Neural cell (in vitro differentiated cells): ENCODE data around the gene COG1. TPM values are rescaled to one million over a fixed set of nuclear protein-coding genes. Genes with fewer than 3 reads are reported as not detected.
A peak's percentile ranks its signal among the peaks of the same experiment; 100 is the strongest.

Experiments
- H2AFZ ChIP-seq: fragments of 200-600, 300-800 bp; sonication (generic), shearing (Covaris generic); 2 replicates; pipeline ENCODE4 v1.6.0; 2014; ENCODE audit warnings: low read depth, mild to moderate bottlenecking, antibody characterized with exemption, low read length, moderate library complexity
- H3F3A ChIP-seq: fragments of 200-600 bp; shearing (Covaris generic); 2 replicates; pipeline ENCODE4 v1.6.1; 2016; ENCODE audit warnings: mild to moderate bottlenecking, moderate library complexity, mixed read lengths, antibody characterized with exemption, low read length; ENCODE audit not compliant: insufficient read depth, poor library complexity, severe bottlenecking
- H3K27ac ChIP-seq: fragments of 200-600, 300-800 bp; sonication (generic), shearing (Covaris generic); 2 replicates; pipeline ENCODE4 v1.5.1; 2014; ENCODE audit warnings: mild to moderate bottlenecking, low read length, moderate library complexity
- H3K27me3 ChIP-seq: fragments of 300-800, 200-600 bp; sonication (generic), shearing (Covaris generic); 2 replicates; pipeline ENCODE4 v1.6.0; 2014; ENCODE audit warnings: mild to moderate bottlenecking, low read depth, low read length, moderate library complexity; ENCODE audit not compliant: insufficient read depth
- H3K36me3 ChIP-seq: fragments of 300-800, 200-600 bp; sonication (generic), shearing (Covaris generic); 2 replicates; pipeline ENCODE4 v1.5.1; 2014; ENCODE audit warnings: mild to moderate bottlenecking, antibody characterized with exemption, low read length, moderate library complexity; ENCODE audit not compliant: insufficient read depth
- H3K4me2 ChIP-seq: fragments of 300-800, 200-600 bp; sonication (generic), shearing (Covaris generic); 2 replicates; pipeline ENCODE4 v1.6.0; 2014; ENCODE audit warnings: mild to moderate bottlenecking, low read length
- H3K4me3 ChIP-seq: fragments of 300-800, 200-600 bp; sonication (generic), shearing (Covaris generic); 2 replicates; pipeline ENCODE4 v1.5.1; 2014; ENCODE audit warnings: mild to moderate bottlenecking, low read length, moderate library complexity
- H3K79me2 ChIP-seq: fragments of 200-600 bp; shearing (Covaris generic); replicated peaks from 2 replicates; pipeline ENCODE4 v1.6.0; 2014; ENCODE audit warnings: mild to moderate bottlenecking, low read length, moderate library complexity; ENCODE audit not compliant: insufficient read depth
- H3K9ac ChIP-seq: fragments of 300-800, 200-600 bp; sonication (generic), shearing (Covaris generic); 2 replicates; pipeline ENCODE4 v1.6.1; 2016; ENCODE audit warnings: mild to moderate bottlenecking, low read length, mixed read lengths
- H3K9me2 ChIP-seq: fragments of 200-600 bp; shearing (Covaris generic); 2 replicates; pipeline ENCODE4 v1.6.1; 2016; ENCODE audit warnings: mild to moderate bottlenecking, low read length, mixed read lengths; ENCODE audit not compliant: insufficient read depth
- H3K9me3 ChIP-seq: fragments of 200-600, 300-800 bp; sonication (generic), shearing (Covaris generic); 2 replicates; pipeline ENCODE4 v1.6.1; 2016; ENCODE audit warnings: mild to moderate bottlenecking, mixed run types, low read length, moderate library complexity, mixed read lengths
- H4K20me1 ChIP-seq: fragments of 200-600 bp; shearing (Covaris generic); 2 replicates; pipeline ENCODE4 v1.6.1; 2016; ENCODE audit warnings: mild to moderate bottlenecking, mixed run types; ENCODE audit not compliant: insufficient read depth
- EP300 ChIP-seq: fragments of 450-650 bp; conservative IDR thresholded peaks from 2 replicates; pipeline ENCODE4 v1.6.1; 2014; ENCODE audit warnings: antibody characterized with exemption, mild to moderate bottlenecking, moderate library complexity; ENCODE audit not compliant: poor library complexity, severe bottlenecking
- EZH2 ChIP-seq: fragments of 200-600, 300-800 bp; shearing (Covaris generic), sonication (generic); IDR thresholded peaks from 2 replicates; pipeline ENCODE4 v1.6.1; 2014; ENCODE audit warnings: antibody characterized with exemption, low read length, borderline replicate concordance, mild to moderate bottlenecking; ENCODE audit not compliant: insufficient read depth, poor library complexity, severe bottlenecking
- MXI1 ChIP-seq: fragments of 450-650 bp; conservative IDR thresholded peaks from 2 replicates; pipeline ENCODE4 v1.6.1; 2014; ENCODE audit warnings: antibody characterized with exemption, mild to moderate bottlenecking; ENCODE audit not compliant: poor library complexity, severe bottlenecking
- POLR2AphosphoS5 ChIP-seq: IDR thresholded peaks from 2 replicates; pipeline ENCODE4 v1.6.1; 2012
- RAD21 ChIP-seq: fragments of 450-650 bp; conservative IDR thresholded peaks from 2 replicates; pipeline ENCODE4 v1.6.1; 2014; ENCODE audit warnings: antibody characterized with exemption, mild to moderate bottlenecking, moderate library complexity
- SMC3 ChIP-seq: fragments of 450-650 bp; conservative IDR thresholded peaks from 2 replicates; pipeline ENCODE4 v1.6.1; 2014; ENCODE audit warnings: antibody characterized with exemption, mild to moderate bottlenecking, moderate library complexity; ENCODE audit not compliant: poor library complexity
- TAF1 ChIP-seq: IDR thresholded peaks from 2 replicates; pipeline ENCODE4 v1.6.1; 2012; ENCODE audit warnings: low read depth
- polyA plus RNA-seq: library from polyadenylated mRNA; depleted of rRNA; stranded (reverse); fragments of >200 nt; gene quantifications from 2 replicates; pipeline ENCODE4 v1.2.3, GENCODE V29; 2014
- TF ChIP-seq, protein P1 (sequence below): IDR thresholded peaks from 2 replicates; pipeline ENCODE4 v1.6.1; 2012; ENCODE audit warnings: borderline replicate concordance
- TF ChIP-seq, protein P2 (sequence below): fragments of 450-650 bp; IDR thresholded peaks from 2 replicates; pipeline ENCODE4 v1.5.1; 2014; ENCODE audit warnings: antibody characterized with exemption, mild to moderate bottlenecking, moderate library complexity; ENCODE audit not compliant: poor library complexity, severe bottlenecking

The COG1 gene
- polyA plus RNA-seq, 1 donor from 2014 or later, result 23.5 TPM

DNA sequence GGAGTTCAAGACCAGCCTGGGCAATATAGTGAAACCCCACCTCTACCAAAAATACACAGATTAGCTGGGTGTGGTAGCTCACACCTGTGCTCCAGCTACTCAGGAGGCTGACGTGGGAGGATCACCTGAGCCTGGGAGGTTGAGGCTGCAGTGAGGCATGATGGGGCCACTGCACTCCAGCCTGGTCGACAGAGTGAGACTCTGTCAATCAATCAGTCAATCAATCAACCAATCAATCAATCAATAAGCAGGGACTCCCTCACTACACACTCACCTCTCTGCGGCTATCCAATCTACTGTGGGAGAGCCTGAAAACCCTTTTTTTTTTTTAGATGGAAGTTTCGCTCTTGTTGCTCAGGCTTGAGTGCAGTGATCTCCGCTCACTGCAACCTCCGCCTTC lies 37.2 kb downstream of the COG1 start:
- Histone ChIP-seq H3K79me2 (peaks cover 39% of the 10 kb centered on the region), H3K9me2 (no peaks in the 10 kb centered on the region), H4K20me1 (no peaks in the 10 kb centered on the region), H3K4me3 (peak overlapping the region; percentile 98), H3K27ac (no peak overlapping the region), H3K27me3 (no peaks in the 10 kb centered on the region), H3K9ac (no peak overlapping the region), H3F3A (no peaks in the 10 kb centered on the region), H2AFZ (no peak overlapping the region), H3K9me3 (no peaks in the 10 kb centered on the region), H3K36me3 (no peaks in the 10 kb centered on the region), H3K4me2 (no peak overlapping the region)
- TF ChIP-seq MXI1 (no peak), SMC3 (no peak)

DNA sequence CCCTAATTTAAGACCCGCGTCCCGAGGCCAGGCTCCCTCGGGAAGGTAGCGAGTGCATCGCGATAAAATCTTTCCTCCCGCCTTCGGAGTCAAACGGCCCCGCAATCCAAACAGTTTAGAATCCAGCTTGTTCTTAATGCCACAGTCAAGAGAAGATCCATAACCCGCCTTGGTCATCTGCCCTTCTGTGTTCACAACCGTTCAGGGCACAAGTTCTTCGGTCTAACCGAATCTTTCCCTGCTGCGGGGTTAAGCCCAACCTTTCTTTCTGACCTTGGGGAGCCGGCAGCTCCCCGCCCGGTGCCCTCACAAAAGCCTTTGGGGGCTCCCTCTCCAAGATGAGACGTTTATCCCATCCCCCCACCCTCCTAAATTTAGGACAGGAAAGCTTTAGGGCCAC lies 38.5 kb downstream of the COG1 start:
- Histone ChIP-seq H3K4me2 (peak overlapping the region; percentile 99), H3F3A (no peaks in the 10 kb centered on the region), H3K9me3 (no peaks in the 10 kb centered on the region), H3K27me3 (no peaks in the 10 kb centered on the region), H3K36me3 (no peaks in the 10 kb centered on the region), H3K4me3 (peak overlapping the region; percentile 98), H3K9ac (peak overlapping the region; percentile 85), H3K9me2 (no peaks in the 10 kb centered on the region), H3K79me2 (peaks cover 34% of the 10 kb centered on the region), H3K27ac (peak overlapping the region; percentile 87), H4K20me1 (no peaks in the 10 kb centered on the region), H2AFZ (peak overlapping the region; percentile 51)
- TF ChIP-seq MXI1, result no peak
- no peak for TF ChIP-seq POLR2AphosphoS5
- TF ChIP-seq, protein P1, sequence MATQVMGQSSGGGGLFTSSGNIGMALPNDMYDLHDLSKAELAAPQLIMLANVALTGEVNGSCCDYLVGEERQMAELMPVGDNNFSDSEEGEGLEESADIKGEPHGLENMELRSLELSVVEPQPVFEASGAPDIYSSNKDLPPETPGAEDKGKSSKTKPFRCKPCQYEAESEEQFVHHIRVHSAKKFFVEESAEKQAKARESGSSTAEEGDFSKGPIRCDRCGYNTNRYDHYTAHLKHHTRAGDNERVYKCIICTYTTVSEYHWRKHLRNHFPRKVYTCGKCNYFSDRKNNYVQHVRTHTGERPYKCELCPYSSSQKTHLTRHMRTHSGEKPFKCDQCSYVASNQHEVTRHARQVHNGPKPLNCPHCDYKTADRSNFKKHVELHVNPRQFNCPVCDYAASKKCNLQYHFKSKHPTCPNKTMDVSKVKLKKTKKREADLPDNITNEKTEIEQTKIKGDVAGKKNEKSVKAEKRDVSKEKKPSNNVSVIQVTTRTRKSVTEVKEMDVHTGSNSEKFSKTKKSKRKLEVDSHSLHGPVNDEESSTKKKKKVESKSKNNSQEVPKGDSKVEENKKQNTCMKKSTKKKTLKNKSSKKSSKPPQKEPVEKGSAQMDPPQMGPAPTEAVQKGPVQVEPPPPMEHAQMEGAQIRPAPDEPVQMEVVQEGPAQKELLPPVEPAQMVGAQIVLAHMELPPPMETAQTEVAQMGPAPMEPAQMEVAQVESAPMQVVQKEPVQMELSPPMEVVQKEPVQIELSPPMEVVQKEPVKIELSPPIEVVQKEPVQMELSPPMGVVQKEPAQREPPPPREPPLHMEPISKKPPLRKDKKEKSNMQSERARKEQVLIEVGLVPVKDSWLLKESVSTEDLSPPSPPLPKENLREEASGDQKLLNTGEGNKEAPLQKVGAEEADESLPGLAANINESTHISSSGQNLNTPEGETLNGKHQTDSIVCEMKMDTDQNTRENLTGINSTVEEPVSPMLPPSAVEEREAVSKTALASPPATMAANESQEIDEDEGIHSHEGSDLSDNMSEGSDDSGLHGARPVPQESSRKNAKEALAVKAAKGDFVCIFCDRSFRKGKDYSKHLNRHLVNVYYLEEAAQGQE, result no peak
- TF ChIP-seq EZH2, result no peak
- TF ChIP-seq SMC3, result no peak
- TF ChIP-seq TAF1, result no peak
- no peak for TF ChIP-seq RAD21
- no peak for TF ChIP-seq EP300
- TF ChIP-seq, protein P2, sequence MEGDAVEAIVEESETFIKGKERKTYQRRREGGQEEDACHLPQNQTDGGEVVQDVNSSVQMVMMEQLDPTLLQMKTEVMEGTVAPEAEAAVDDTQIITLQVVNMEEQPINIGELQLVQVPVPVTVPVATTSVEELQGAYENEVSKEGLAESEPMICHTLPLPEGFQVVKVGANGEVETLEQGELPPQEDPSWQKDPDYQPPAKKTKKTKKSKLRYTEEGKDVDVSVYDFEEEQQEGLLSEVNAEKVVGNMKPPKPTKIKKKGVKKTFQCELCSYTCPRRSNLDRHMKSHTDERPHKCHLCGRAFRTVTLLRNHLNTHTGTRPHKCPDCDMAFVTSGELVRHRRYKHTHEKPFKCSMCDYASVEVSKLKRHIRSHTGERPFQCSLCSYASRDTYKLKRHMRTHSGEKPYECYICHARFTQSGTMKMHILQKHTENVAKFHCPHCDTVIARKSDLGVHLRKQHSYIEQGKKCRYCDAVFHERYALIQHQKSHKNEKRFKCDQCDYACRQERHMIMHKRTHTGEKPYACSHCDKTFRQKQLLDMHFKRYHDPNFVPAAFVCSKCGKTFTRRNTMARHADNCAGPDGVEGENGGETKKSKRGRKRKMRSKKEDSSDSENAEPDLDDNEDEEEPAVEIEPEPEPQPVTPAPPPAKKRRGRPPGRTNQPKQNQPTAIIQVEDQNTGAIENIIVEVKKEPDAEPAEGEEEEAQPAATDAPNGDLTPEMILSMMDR, result no peak
